Heart left ventricle (tissue), 16 donors: ENCODE measurements around the gene SYK. TPM values are rescaled to one million over a fixed set of nuclear protein-coding genes. Genes with fewer than 3 reads are reported as not detected.

ENCODE experiments used
- ATAC-seq, 4 donors: fragments of 200-7000 bp; cut with Tn5 transposase; one replicate each; pipeline ENCODE4 v1.9.1; 2020 to 2022; ENCODE audit warnings: moderate library complexity in 4 of 4, mild to moderate bottlenecking in 3 of 4, moderate number of reproducible peaks in 1 of 4
- DNase-seq, 5 donors: peaks; one replicate each; pipeline ENCODE4 v3.0.0-alpha.2; 2020
- H3K27ac ChIP-seq, 12 donors: fragments of 200-600 bp; sonication (generic) in 4 of 12; one replicate each; pipeline versions ENCODE4 v1.5.0 to v1.8.0; 2016 to 2022; ENCODE audit warnings: mild to moderate bottlenecking in 2 of 12
- H3K27me3 ChIP-seq, 9 donors: fragments of 200-600 bp; sonication (generic) in 2 of 9; one replicate each; pipeline versions ENCODE4 v1.5.1 to v1.8.0; 2016 to 2022; ENCODE audit warnings: mild to moderate bottlenecking in 3 of 9
- H3K36me3 ChIP-seq, 9 donors: fragments of 200-600 bp; sonication (generic) in 2 of 9; one replicate each; pipeline versions ENCODE4 v1.5.0 to v1.8.0; 2018 to 2022; ENCODE audit warnings: mild to moderate bottlenecking in 2 of 9
- H3K4me1 ChIP-seq, 12 donors: fragments of 200-600 bp; sonication (generic) in 4 of 12; one replicate each; pipeline versions ENCODE4 v1.5.0 to v1.8.0; 2016 to 2022; ENCODE audit warnings: mild to moderate bottlenecking in 3 of 12
- H3K4me3 ChIP-seq, 12 donors: fragments of 200-600 bp; sonication (generic) in 4 of 12; one replicate each; pipeline versions ENCODE4 v1.5.0 to v1.8.0; 2017 to 2022; ENCODE audit warnings: mild to moderate bottlenecking in 9 of 12, moderate library complexity in 4 of 12
- H3K9me3 ChIP-seq, 12 donors: fragments of 200-600 bp; sonication (generic) in 4 of 12; one replicate each; pipeline versions ENCODE4 v1.5.0 to v1.8.0; 2016 to 2022; ENCODE audit warnings: mild to moderate bottlenecking in 1 of 12
- CTCF ChIP-seq, 12 donors: fragments of 200-600 bp; sonication (generic) in 4 of 12; IDR thresholded peaks; one replicate each; pipeline versions ENCODE4 v1.5.0 to v1.8.0; 2018 to 2022; ENCODE audit warnings: antibody characterized with exemption in 12 of 12, mild to moderate bottlenecking in 5 of 12
- POLR2A ChIP-seq, 2 donors: fragments of 450-650 bp; IDR thresholded peaks; one replicate each; pipeline ENCODE4 v1.6.1; 2017; ENCODE audit warnings: antibody characterized with exemption in 2 of 2, mild to moderate bottlenecking in 2 of 2, moderate library complexity in 2 of 2
- WGBS, 4 donors: extraction: QIAGEN DNeasy Blood & Tissue Kit in 2 of 4; methylation state at CpG; one replicate each; pipeline versions ENCODE4 v1.1.5 to v1.1.7; 2013 to 2018; 5-methylcytosine and 5-hydroxymethylcytosine counted together
- intact Hi-C, 10 donors: fragments of 100-400 bp; cut with DNase I; formaldehyde crosslinking; loops; one replicate each; pipeline versions ENCODE4 v1.11.1 to v1.14.2; 2022
- polyA plus RNA-seq, 2 donors: library from polyadenylated mRNA; stranded (reverse); fragments of 200-250 nt; gene quantifications; one replicate each; pipeline ENCODE4 v1.2.3, GENCODE V29; 2013
- total RNA-seq, 9 donors: library from RNA; depleted of rRNA in 2 of 9; stranded (reverse); fragments of >200 nt in 2 of 9; fragmentation: NEBNext Ultra II Directional in 3 of 9; extraction: Animal tissue kit (Norgen Biotek cat#: 25700) in 3 of 9; gene quantifications; one replicate each; pipeline versions ENCODE4 v1.1.0 to v1.2.4, GENCODE V29; 2016 to 2023
- donor health status: ischemic (EF 13 %, LVEDD 7.1; RV severe dilation, severe dysfunction).
- donor health status: healthy with polysubstance abuse.
- donor health status: DM: no; HTN: yes; CAD: no.
- donor health status: DM: no; HTN: no; CAD: no.
- donor health status: ischemic (EF 25% LVEDD 6.9; RV normal size, moderate dysfunction).
- donor health status: ischemic (EF 25% LVEDD 5.7; RV mildly dilated, moderate dysfunction).
- donor health status: healthy.
- donor health status: DM: yes; HTN: yes; CAD: no.
- donor health status: ischemic (EF 35%, LVEDD 5.7; RV mildly dilated, moderate dysfunction).
- donor health status: nonischemic (EF 11% LVEDD 7.7; RV severe dilation, severe dysfunction).
- donor health status: DM: yes; HTN: yes; CAD: no.
- donor health status: PGD.
- donor health status: ischemic (EF 29% LVEDD 5.4; RV normal size, mild dysfunction).
- donor health status: nonischemic (EF 23%, LVEDD 6.1; RV moderate dilation, normal function).

The SYK gene
- total and polyA plus RNA-seq, 11 donors: 0.53 to 41.3 (median 2.4) TPM

- TF ChIP-seq POLR2A (IDR thresholded peaks at IDR 0.05): no peak
- no peak for TF ChIP-seq CTCF (IDR thresholded peaks at IDR 0.05)
- Histone ChIP-seq H3K4me3 (no peak overlapping the region), H3K27ac (no peak overlapping the region), H3K36me3 (peaks cover 0 to 13% (median 0%) of the 10 kb centered on the region in 9 donors), H3K9me3 (no peaks in the 10 kb centered on the region), H3K27me3 (no peaks in the 10 kb centered on the region), H3K4me1 (peaks cover 0 to 18% (median 0%) of the 10 kb centered on the region in 12 donors)
- intact Hi-C loops: no loop called here
- DNase-seq (no peak), ATAC-seq (no peak)
- 80 to 91% (median 83%) methylated on average over 5 of the region's 5 CpGs for WGBS, 4 donors
Observed at GRCh38 chr9:90855208-90855902, 53.7 kb downstream of the SYK start.

- Histone ChIP-seq H3K4me3 (no peak overlapping the region), H3K9me3 (no peaks in the 10 kb centered on the region), H3K4me1 (peaks cover 0 to 24% (median 0%) of the 10 kb centered on the region in 12 donors), H3K36me3 (peaks cover 0 to 20% (median 0%) of the 10 kb centered on the region in 9 donors), H3K27me3 (no peaks in the 10 kb centered on the region), H3K27ac (no peak overlapping the region)
- ATAC-seq (no peak), DNase-seq (no peak)
- intact Hi-C loops: no loop called here
- 85 to 91% (median 90%) methylated on average over 6 of the region's 6 CpGs for WGBS, 4 donors
- TF ChIP-seq POLR2A (IDR thresholded peaks at IDR 0.05) (no peak), CTCF (IDR thresholded peaks at IDR 0.05) (no peak)
Observed at GRCh38 chr9:90857091-90857490, 55.5 kb downstream of the SYK start.

- DNase-seq (no peak), ATAC-seq (no peak)
- Histone ChIP-seq H3K27ac (no peak overlapping the region), H3K4me1 (peaks cover 0 to 19% (median 0%) of the 10 kb centered on the region in 12 donors), H3K36me3 (peaks cover 0 to 23% (median 0%) of the 10 kb centered on the region in 9 donors), H3K9me3 (no peaks in the 10 kb centered on the region), H3K27me3 (no peaks in the 10 kb centered on the region), H3K4me3 (no peak overlapping the region)
- TF ChIP-seq POLR2A (IDR thresholded peaks at IDR 0.05): no peak
- WGBS, 4 donors: 79 to 92% (median 88%) methylated on average over 5 of the region's 5 CpGs
- intact Hi-C loops: no loop called here
Observed at GRCh38 chr9:90857855-90858254, 56.2 kb downstream of the SYK start.

- TF ChIP-seq POLR2A (IDR thresholded peaks at IDR 0.05) (no peak), CTCF (IDR thresholded peaks at IDR 0.05) (no peak)
- intact Hi-C loops: no loop called here
- Histone ChIP-seq H3K4me1 (peaks cover 0 to 19% (median 0%) of the 10 kb centered on the region in 12 donors), H3K27me3 (no peaks in the 10 kb centered on the region), H3K36me3 (peaks cover 0 to 22% (median 0%) of the 10 kb centered on the region in 9 donors), H3K27ac (no peak overlapping the region), H3K4me3 (no peak overlapping the region), H3K9me3 (no peaks in the 10 kb centered on the region)
- DNase-seq (peak in 1 of 5 donors; percentile 33), ATAC-seq (peak in 3 of 4 donors; percentile 28 to 74 (median 43))
- WGBS, 4 donors: 73 to 83% (median 75%) methylated on average over 3 to 4 of the region's 4 CpGs
Observed at GRCh38 chr9:90858457-90858901, 56.9 kb downstream of the SYK start.
